GM12872 (cell line): ENCODE results near the gene FHL5.

Experiments
- CTCF ChIP-seq: IDR thresholded peaks from 3 replicates; pipeline ENCODE4 v1.5.1; 2011; ENCODE audit warnings: low read depth, mild to moderate bottlenecking, low read length, moderate library complexity; ENCODE audit not compliant: insufficient read depth

The FHL5 gene

GRCh38 chr6:96645106-96645505 lies 82.2 kb downstream of the FHL5 start:
- no peak for TF ChIP-seq CTCF

- TF ChIP-seq CTCF, result no peak
Observed at GRCh38 chr6:96649926-96650325, 87.0 kb downstream of the FHL5 start.

GRCh38 chr6:96651816-96652215 lies 88.9 kb downstream of the FHL5 start:
- no peak for TF ChIP-seq CTCF

GRCh38 chr6:96652552-96652951 lies 89.6 kb downstream of the FHL5 start:
- no peak for TF ChIP-seq CTCF

- no peak for TF ChIP-seq CTCF
Observed at GRCh38 chr6:96653181-96653580, 90.3 kb downstream of the FHL5 start.

- TF ChIP-seq CTCF, result no peak
Observed at GRCh38 chr6:96656567-96656966, 93.6 kb downstream of the FHL5 start.

- TF ChIP-seq CTCF, result no peak
Observed at GRCh38 chr6:96657344-96657743, 94.4 kb downstream of the FHL5 start.
